Spleen (tissue), 11 donors: ENCODE data around the gene MAP7D3. TPM values are rescaled to one million over a fixed set of nuclear protein-coding genes. Genes with fewer than 3 reads are reported as not detected.
"Not testable (repeated sequence)": the region's sequence is repeated elsewhere in the genome, so short reads cannot be mapped to it uniquely, and the experiment has no call there.

Experiments used
- DNase-seq: peaks from one replicate; pipeline ENCODE4 v3.0.0-alpha.2; 2020
- H3K27ac ChIP-seq, 8 donors: fragments of 200-600 bp; sonication (generic) in 7 of 8; 1 replicate in 4 of 8; 2 replicates in 4 of 8; pipeline versions ENCODE4 v1.5.0 to v1.8.0; 2016 to 2021; ENCODE audit warnings: inconsistent platforms in 4 of 8, mild to moderate bottlenecking in 4 of 8, moderate library complexity in 1 of 8
- H3K27me3 ChIP-seq, 7 donors: fragments of 200-600 bp; sonication (generic) in 6 of 7; replicated peaks in 1 of 7; 1 replicate in 4 of 7; 2 replicates in 3 of 7; pipeline versions ENCODE4 v1.5.0 to v1.8.0; 2016 to 2021; ENCODE audit warnings: inconsistent platforms in 3 of 7, mild to moderate bottlenecking in 1 of 7
- H3K36me3 ChIP-seq, 6 donors: fragments of 200-600 bp; sonication (generic) in 5 of 6; 1 replicate in 4 of 6; 2 replicates in 2 of 6; pipeline versions ENCODE4 v1.5.0 to v1.8.0; 2016 to 2021; ENCODE audit warnings: inconsistent platforms in 2 of 6
- H3K4me1 ChIP-seq, 6 donors: fragments of 200-600 bp; sonication (generic) in 5 of 6; 1 replicate in 3 of 6; 2 replicates in 3 of 6; pipeline versions ENCODE4 v1.5.0 to v1.8.0; 2016 to 2021; ENCODE audit warnings: inconsistent platforms in 3 of 6
- H3K4me3 ChIP-seq, 8 donors: fragments of 200-600 bp; sonication (generic) in 7 of 8; 1 replicate in 4 of 8; 2 replicates in 4 of 8; pipeline versions ENCODE4 v1.5.0 to v1.8.0; 2016 to 2021; ENCODE audit warnings: inconsistent platforms in 4 of 8, mild to moderate bottlenecking in 4 of 8, moderate library complexity in 2 of 8
- H3K9me3 ChIP-seq, 8 donors: fragments of 200-600 bp; sonication (generic) in 7 of 8; 1 replicate in 4 of 8; 2 replicates in 4 of 8; pipeline versions ENCODE4 v1.5.0 to v1.8.0; 2016 to 2021; ENCODE audit warnings: inconsistent platforms in 4 of 8
- POLR2A ChIP-seq, 3 donors: fragments of 450-650 bp; IDR thresholded peaks; one replicate each; pipeline ENCODE4 v1.5.1; 2017; ENCODE audit warnings: antibody characterized with exemption in 3 of 3, mild to moderate bottlenecking in 1 of 3
- POLR2AphosphoS5 ChIP-seq, 3 donors: sonication (generic); formaldehyde crosslinking; IDR thresholded peaks; one replicate each; pipeline ENCODE4 v1.5.1; 2017; ENCODE audit warnings: antibody characterized with exemption in 3 of 3
- WGBS, 5 donors: extraction: QIAGEN DNeasy Blood & Tissue Kit in 3 of 5; methylation state at CpG; one replicate each; pipeline versions ENCODE4 v1.1.5 to v1.1.7; 2013 to 2018; 5-methylcytosine and 5-hydroxymethylcytosine counted together
- intact Hi-C: fragments of 100-400 bp; cut with DNase I; formaldehyde crosslinking; loops from one replicate; pipeline ENCODE4 v1.15.0; 2023; ENCODE audit warnings: low total_unique reads
- polyA plus RNA-seq, 3 donors: library from polyadenylated mRNA; stranded (reverse); fragments of 200-250 nt; gene quantifications; one replicate each; pipeline ENCODE4 v1.2.1, GENCODE V29; 2013
- total RNA-seq, 7 donors: library from RNA; depleted of rRNA in 3 of 7; stranded (reverse); fragments of >200 nt in 3 of 7; fragmentation: NEBNext Ultra II Directional in 4 of 7; extraction: Animal tissue kit (Norgen Biotek cat#: 25700) in 4 of 7; gene quantifications; one replicate each; pipeline versions ENCODE4 v1.1.0 to v1.2.1, GENCODE V29; 2016 to 2021
- TF ChIP-seq, protein P1 (sequence below), 11 experiments: fragments of 200-600 bp in 7 of 11; fragments of 450-650 bp in 4 of 11; sonication (generic) in 4 of 11; IDR thresholded peaks in 8 of 11; conservative IDR thresholded peaks in 3 of 11; 1 replicate in 7 of 11; 2 replicates in 4 of 11; pipeline versions ENCODE4 v1.4.0 to v1.8.0; 2016 to 2021; ENCODE audit warnings: antibody characterized with exemption in 11 of 11, inconsistent platforms in 4 of 11, mild to moderate bottlenecking in 1 of 11
- donor health status: healthy with polysubstance abuse.
- donor health status: DM: no; HTN: no; CAD: no; lungs with moderate emphysema.
- donor health status: DM: no; HTN: no; CAD: no.
- donor health status: Bipolar disorder and iron deficiency.
- donor health status: healthy.
- donor health status: DM: no; HTN: no; CAD: no.
- donor health status: DM: yes; HTN: yes; CAD: no.

The MAP7D3 gene
- total and polyA plus RNA-seq, 10 donors = 7.4 to 17.6 (median 12.2) TPM

- H3K9me3 ChIP-seq = no peaks in the 10 kb centered on the region
- H3K36me3 ChIP-seq = no peaks in the 10 kb centered on the region
- DNase-seq = no peak
- no peak overlapping the region for H3K4me3 ChIP-seq
- no peak for TF ChIP-seq POLR2A (IDR thresholded peaks at IDR 0.05)
- TF ChIP-seq POLR2AphosphoS5 (IDR thresholded peaks at IDR 0.05) = no peak
- TF ChIP-seq, protein P1, sequence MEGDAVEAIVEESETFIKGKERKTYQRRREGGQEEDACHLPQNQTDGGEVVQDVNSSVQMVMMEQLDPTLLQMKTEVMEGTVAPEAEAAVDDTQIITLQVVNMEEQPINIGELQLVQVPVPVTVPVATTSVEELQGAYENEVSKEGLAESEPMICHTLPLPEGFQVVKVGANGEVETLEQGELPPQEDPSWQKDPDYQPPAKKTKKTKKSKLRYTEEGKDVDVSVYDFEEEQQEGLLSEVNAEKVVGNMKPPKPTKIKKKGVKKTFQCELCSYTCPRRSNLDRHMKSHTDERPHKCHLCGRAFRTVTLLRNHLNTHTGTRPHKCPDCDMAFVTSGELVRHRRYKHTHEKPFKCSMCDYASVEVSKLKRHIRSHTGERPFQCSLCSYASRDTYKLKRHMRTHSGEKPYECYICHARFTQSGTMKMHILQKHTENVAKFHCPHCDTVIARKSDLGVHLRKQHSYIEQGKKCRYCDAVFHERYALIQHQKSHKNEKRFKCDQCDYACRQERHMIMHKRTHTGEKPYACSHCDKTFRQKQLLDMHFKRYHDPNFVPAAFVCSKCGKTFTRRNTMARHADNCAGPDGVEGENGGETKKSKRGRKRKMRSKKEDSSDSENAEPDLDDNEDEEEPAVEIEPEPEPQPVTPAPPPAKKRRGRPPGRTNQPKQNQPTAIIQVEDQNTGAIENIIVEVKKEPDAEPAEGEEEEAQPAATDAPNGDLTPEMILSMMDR (IDR thresholded peaks at IDR 0.05 in 8 of 11, conservative IDR thresholded peaks at IDR 0.05 in 3 of 11) = no peak
- peak overlapping the region in 3 of 8 donors; percentile 0 to 49 (median 18) for H3K27ac ChIP-seq
- 70 to 83% (median 77%) methylated on average over 9 of the region's 9 CpGs for WGBS, 5 donors
- H3K27me3 ChIP-seq = no peaks in the 10 kb centered on the region
- H3K4me1 ChIP-seq = no peaks in the 10 kb centered on the region
- intact Hi-C loops = no loop called here
Measured at GRCh38 chrX:136170139-136170800, 80.9 kb downstream of the MAP7D3 start.

DNA sequence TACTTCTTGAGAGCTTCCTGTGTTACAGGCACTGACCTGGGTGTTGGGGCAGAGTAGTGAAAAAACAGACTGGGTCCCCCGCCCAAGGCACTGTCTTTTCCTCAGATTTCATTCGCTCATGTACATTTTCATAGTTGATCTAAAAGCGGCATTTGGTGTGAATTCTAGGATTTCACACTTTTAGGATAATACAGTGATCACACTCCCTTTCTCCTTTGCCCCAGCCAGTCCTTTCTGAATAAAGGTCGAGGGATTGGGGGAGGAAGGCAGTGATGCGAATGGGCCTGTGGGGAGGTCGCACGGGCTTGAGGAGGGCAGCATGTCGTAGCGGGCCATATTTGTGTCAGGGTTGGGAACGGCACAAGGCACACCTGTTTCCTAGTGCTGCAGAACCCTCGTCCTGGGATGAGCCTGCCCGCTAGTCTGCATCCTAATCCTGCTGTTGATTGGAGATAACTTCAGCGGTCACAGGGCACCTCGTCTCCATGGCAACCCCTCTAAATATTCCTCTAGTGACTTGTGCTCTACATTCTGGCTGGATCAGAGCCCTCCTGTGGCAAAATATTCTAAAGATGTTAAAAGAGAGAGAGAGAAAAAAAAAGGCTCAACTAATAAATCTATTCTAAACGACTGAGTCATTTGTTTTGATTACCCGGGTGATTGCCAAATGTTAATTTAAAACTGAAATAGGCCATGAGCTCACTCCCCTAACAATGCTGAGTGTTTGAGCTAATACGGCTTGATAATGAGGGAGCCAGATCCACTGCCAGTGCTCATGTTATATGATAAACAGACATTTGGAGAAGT, 82.1 kb downstream of the MAP7D3 start:
- Histone ChIP-seq H3K4me3 (no peak overlapping the region), H3K9me3 (no peaks in the 10 kb centered on the region), H3K36me3 (no peaks in the 10 kb centered on the region), H3K4me1 (no peaks in the 10 kb centered on the region), H3K27ac (peak overlapping the region in 2 of 8 donors; percentile 11 to 48), H3K27me3 (no peaks in the 10 kb centered on the region)
- no peak for DNase-seq
- WGBS, 5 donors = 50 to 61% (median 53%) methylated on average over 10 to 17 of the region's 17 CpGs
- TF ChIP-seq POLR2A (IDR thresholded peaks at IDR 0.05) (no peak), POLR2AphosphoS5 (IDR thresholded peaks at IDR 0.05) (no peak)
- TF ChIP-seq, protein P1 (IDR thresholded peaks at IDR 0.05 in 8 of 11, conservative IDR thresholded peaks at IDR 0.05 in 3 of 11) = no peak
- intact Hi-C loops = no loop called here

- H3K4me1 ChIP-seq, H3K4me3 ChIP-seq, H3K27ac ChIP-seq, H3K36me3 ChIP-seq, intact Hi-C loops, DNase-seq, H3K9me3 ChIP-seq, H3K27me3 ChIP-seq: not testable (repeated sequence)
- 75 to 95% (median 83%) methylated on average over 6 of the region's 6 CpGs for WGBS, 5 donors
Measured at GRCh38 chrX:136167989-136168388, 83.2 kb downstream of the MAP7D3 start.

GRCh38 chrX:136166221-136166855, 84.9 kb downstream of the MAP7D3 start:
- no peaks in the 10 kb centered on the region for H3K36me3 ChIP-seq
- no peaks in the 10 kb centered on the region for H3K27me3 ChIP-seq
- no peaks in the 10 kb centered on the region for H3K4me1 ChIP-seq
- intact Hi-C loops = no loop called here
- no peaks in the 10 kb centered on the region for H3K9me3 ChIP-seq
- TF ChIP-seq, protein P1 (IDR thresholded peaks at IDR 0.05 in 8 of 11, conservative IDR thresholded peaks at IDR 0.05 in 3 of 11) = peak in 2 of 11 experiments; percentile 16 to 28
- TF ChIP-seq POLR2AphosphoS5 (IDR thresholded peaks at IDR 0.05) = no peak
- DNase-seq = no peak
- WGBS, 5 donors = 69 to 84% (median 73%) methylated on average over 7 to 8 of the region's 8 CpGs
- no peak overlapping the region for H3K27ac ChIP-seq
- H3K4me3 ChIP-seq = no peak overlapping the region
